Measurements from ENCODE around the gene TRA2B. TPM values are rescaled to one million over a fixed set of nuclear protein-coding genes. Genes with fewer than 3 reads are reported as not detected.

Gene TRA2B
- total RNA-seq, 1 experiment from 2014 or later: 246 TPM

DNA sequence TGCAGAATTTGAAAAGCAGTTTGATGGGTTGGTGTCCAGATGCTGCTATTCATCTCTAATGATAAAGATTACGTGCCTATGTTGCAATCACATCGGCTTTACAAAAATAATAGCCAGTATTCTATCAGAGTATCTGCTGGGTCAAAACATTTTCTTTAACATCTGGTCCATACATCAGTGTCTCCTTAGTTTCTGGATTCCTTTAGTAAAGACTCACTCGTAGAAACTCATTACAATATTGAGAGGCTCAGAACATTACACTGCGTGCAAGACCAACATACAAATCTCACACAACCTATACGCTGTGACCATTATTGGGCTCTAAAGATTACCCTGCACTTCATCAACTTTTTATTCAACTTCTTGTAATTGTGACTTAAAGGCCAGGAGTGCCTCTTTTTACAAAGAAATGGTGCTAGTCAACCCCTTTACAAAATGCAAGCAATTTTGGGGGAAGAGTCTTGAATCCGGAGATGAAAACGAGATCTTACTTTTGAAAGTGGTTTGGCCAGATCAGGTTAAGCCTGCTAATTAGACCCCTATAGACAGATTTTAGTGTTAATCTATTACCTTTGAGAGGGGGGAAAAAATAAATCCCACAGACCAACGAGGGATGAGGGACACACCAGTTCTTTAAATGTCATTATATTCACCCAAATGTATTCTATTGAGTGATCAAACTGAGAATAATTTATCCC lies 2.9 kb downstream of the TRA2B start:
- intact Hi-C loops (cut with micrococcal nuclease): loop anchor here (2.0 to 5.0 kb wide), 2 partner anchors 114 to 278 kb away; no protein-coding TSS in a partner anchor
- H3K9me3 Mint-ChIP-seq (ENCODE audit: unreplicated experiment): no peaks in the 10 kb centered on the region
- H3K27ac Mint-ChIP-seq (ENCODE audit: low read depth, unreplicated experiment): peak overlapping the region; percentile 100
- no peaks in the 10 kb centered on the region for H3K27me3 Mint-ChIP-seq (ENCODE audit: insufficient read depth, unreplicated experiment)
- H3K4me1 Mint-ChIP-seq (ENCODE audit: insufficient read depth, unreplicated experiment): peaks cover 40% of the 10 kb centered on the region
- BruUV-seq (replicated peaks): no TSS peak
- TF ChIP-seq CTCF (IDR thresholded peaks at IDR 0.05; ENCODE audit: unreplicated experiment): no peak
- CTCF ChIA-PET: interaction anchor here (0.9 to 3.7 kb wide), 6 partner anchors 9 to 111 kb away, joined by 3 to 19 read pairs (median 4); partner anchors contain the start of gene IGF2BP2
- POLR2A ChIA-PET: interaction anchor here (0.6 to 8.2 kb wide), 21 partner anchors 10 to 851 kb away, joined by 3 to 154 read pairs (median 5); partner anchors contain the start of genes DNAJB11 and IGF2BP2
- H3K36me3 Mint-ChIP-seq (ENCODE audit: insufficient read depth, unreplicated experiment): peaks cover 64% of the 10 kb centered on the region
- no peak for DNase-seq (ENCODE audit: unreplicated experiment)
- H3K4me3 Mint-ChIP-seq (ENCODE audit: unreplicated experiment): peak overlapping the region; percentile 98

DNA sequence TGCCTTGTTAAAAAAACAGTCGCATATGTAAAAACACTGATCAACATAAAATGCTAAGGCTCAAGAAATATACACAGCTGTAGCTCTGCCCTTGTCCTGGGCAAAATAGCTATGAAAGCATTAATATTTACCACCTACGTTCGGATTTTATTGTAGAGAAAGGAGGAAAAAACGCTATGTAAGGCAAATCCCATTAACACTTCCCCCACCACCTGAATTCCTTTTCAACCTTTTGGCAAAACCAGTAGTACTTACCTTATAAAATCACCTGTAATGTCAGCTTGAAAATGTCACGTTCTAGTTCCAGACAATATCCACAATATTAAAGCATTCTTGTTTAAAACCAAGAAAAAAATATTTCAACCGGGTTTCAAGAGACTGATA lies 3.6 kb downstream of the TRA2B start:
- BruUV-seq (replicated peaks): no TSS peak
- ChIA-PET CTCF (interaction anchor here (0.9 to 3.7 kb wide), 4 partner anchors 10 to 110 kb away, joined by 3 to 19 read pairs (median 4); partner anchors contain the start of gene IGF2BP2), POLR2A (interaction anchor here (0.6 to 8.2 kb wide), 11 partner anchors 9 to 851 kb away, joined by 3 to 121 read pairs (median 4); partner anchors contain the start of gene IGF2BP2)
- Mint-ChIP-seq H3K9me3 (ENCODE audit: unreplicated experiment) (no peaks in the 10 kb centered on the region), H3K36me3 (ENCODE audit: insufficient read depth, unreplicated experiment) (peaks cover 71% of the 10 kb centered on the region), H3K4me3 (ENCODE audit: unreplicated experiment) (peak overlapping the region; percentile 98), H3K4me1 (ENCODE audit: insufficient read depth, unreplicated experiment) (peaks cover 48% of the 10 kb centered on the region), H3K27ac (ENCODE audit: low read depth, unreplicated experiment) (peak overlapping the region; percentile 100), H3K27me3 (ENCODE audit: insufficient read depth, unreplicated experiment) (no peaks in the 10 kb centered on the region)
- intact Hi-C loops (cut with micrococcal nuclease): loop anchor here (2.0 kb wide), 1 partner anchor 113 kb away; no protein-coding TSS in a partner anchor
- DNase-seq (ENCODE audit: unreplicated experiment): no peak
- TF ChIP-seq CTCF (IDR thresholded peaks at IDR 0.05; ENCODE audit: unreplicated experiment): no peak

DNA sequence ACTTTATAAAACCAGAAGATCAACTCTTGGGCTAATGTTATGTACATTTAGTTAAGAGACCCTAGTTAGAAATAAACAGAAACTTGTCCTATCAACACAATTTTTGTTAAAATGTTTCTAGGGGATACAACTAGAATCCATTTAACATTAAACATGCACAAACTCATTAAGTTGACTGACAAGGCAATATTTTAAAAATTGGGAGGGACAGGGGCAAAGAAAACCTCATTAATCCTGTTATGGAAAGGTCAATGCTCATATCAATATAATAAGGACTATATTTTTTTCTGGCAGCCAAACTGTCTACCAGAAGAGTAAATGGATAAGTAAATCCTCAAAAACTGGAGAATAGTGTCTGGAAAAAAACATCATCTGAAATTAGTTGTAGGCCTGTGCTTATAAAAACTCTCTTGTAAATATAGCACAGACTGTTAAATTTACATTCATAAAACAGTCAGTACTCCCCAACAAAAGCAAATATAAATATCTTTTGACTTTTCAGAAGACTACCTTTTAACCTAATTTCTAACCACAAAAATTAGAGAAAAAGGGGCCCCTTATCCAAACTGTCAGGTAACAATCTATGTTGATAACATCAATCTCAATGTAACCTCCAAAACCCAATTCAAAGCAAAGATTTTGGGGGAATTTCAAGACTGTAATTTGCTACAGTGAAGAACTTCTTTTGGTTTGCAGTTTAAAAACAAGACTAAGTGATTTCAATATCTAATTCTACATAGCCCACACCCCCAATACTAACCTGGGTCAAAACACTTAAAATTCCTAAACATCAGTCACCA lies 4.2 kb downstream of the TRA2B start:
- no peak for TF ChIP-seq CTCF (IDR thresholded peaks at IDR 0.05; ENCODE audit: unreplicated experiment)
- peaks cover 77% of the 10 kb centered on the region for H3K36me3 Mint-ChIP-seq (ENCODE audit: insufficient read depth, unreplicated experiment)
- peak overlapping the region; percentile 100 for H3K27ac Mint-ChIP-seq (ENCODE audit: low read depth, unreplicated experiment)
- BruUV-seq (replicated peaks): no TSS peak
- H3K4me1 Mint-ChIP-seq (ENCODE audit: insufficient read depth, unreplicated experiment): peaks cover 54% of the 10 kb centered on the region
- ChIA-PET POLR2A (interaction anchor here (0.8 to 11.9 kb wide), 15 partner anchors 9 to 852 kb away, joined by 3 to 121 read pairs (median 4); partner anchors contain the start of gene IGF2BP2), CTCF (interaction anchor here (0.6 to 3.7 kb wide), 6 partner anchors 10 to 273 kb away, joined by 3 to 19 read pairs (median 5); partner anchors contain the start of gene IGF2BP2)
- intact Hi-C loops (cut with micrococcal nuclease): loop anchor here (1.0 to 2.0 kb wide), 2 partner anchors 113 to 199 kb away; no protein-coding TSS in a partner anchor
- DNase-seq (ENCODE audit: unreplicated experiment): no peak
- no peaks in the 10 kb centered on the region for H3K27me3 Mint-ChIP-seq (ENCODE audit: insufficient read depth, unreplicated experiment)
- H3K4me3 Mint-ChIP-seq (ENCODE audit: unreplicated experiment): peak overlapping the region; percentile 98
- no peaks in the 10 kb centered on the region for H3K9me3 Mint-ChIP-seq (ENCODE audit: unreplicated experiment)

All from MCF 10A (cell line).